K562 (cell line): ENCODE data around the gene E2F3. TPM values are rescaled to one million over a fixed set of nuclear protein-coding genes. Genes with fewer than 3 reads are reported as not detected.

Experiments
- ATAC-seq: fragments of 200-7000 bp; cut with Tn5 transposase; 3 replicates; pipeline ENCODE4 v1.9.1; 2020; ENCODE audit warnings: moderate library complexity
- BruUV-seq: library from RNA; stranded (reverse); fragments of 400-500 nt; replicated peaks from 2 replicates; lab custom pipeline; 2021; lab: Mats Ljungman, UMichigan
- CTCF ChIA-PET: fragments of 300-600 bp; formaldehyde crosslinking; extraction: SDS; loops from one replicate; lab custom pipeline; 2021; ENCODE audit warnings: low intra/inter-chr PET ratio; lab: Yijun Ruan, JAX
- POLR2A ChIA-PET: fragments of 300-600, 350-650 bp; sonication (Branson Sonifier 250); formaldehyde crosslinking; extraction: SDS; loops from one replicate; lab custom pipeline; 2021; ENCODE audit warnings: antibody characterized with exemption, inconsistent platforms; lab: Yijun Ruan, JAX
- DNase-seq, 4 experiments: peaks; one replicate each; pipeline versions ENCODE4 v3.0.0 to v3.0.0-alpha.2; 2011 to 2018; ENCODE audit warnings: low spot score in 3 of 4, mixed read lengths in 3 of 4; ENCODE audit errors: extremely low read depth in 1 of 4
- FAIRE-seq: peaks from 2 replicates; lab custom pipeline; 2011; peaks lifted over from hg19 to GRCh38; lab: Jason Lieb, UNC
- H2AFZ ChIP-seq: 2 replicates; pipeline ENCODE4 v1.6.0; 2011; ENCODE audit warnings: low read depth, low read length, control low read depth, inconsistent platforms
- H3K27ac ChIP-seq: fragments of 200-600 bp; 3 replicates; pipeline ENCODE4 v1.8.0; 2011; ENCODE audit warnings: low read depth, mild to moderate bottlenecking, control low read depth, inconsistent platforms, low read length, moderate library complexity, mixed read lengths; ENCODE audit errors: extremely low read depth
- H3K27me3 ChIP-seq, 2 experiments: fragments of 300-600 bp in 1 of 2; 2 replicates in 1 of 2; 3 replicates in 1 of 2; pipeline versions ENCODE4 v1.6.0 to v1.8.0; 2011; ENCODE audit warnings: inconsistent platforms in 2 of 2, low read length in 2 of 2, mild to moderate bottlenecking in 1 of 2, mixed read lengths in 1 of 2, moderate library complexity in 1 of 2; ENCODE audit not compliant: control insufficient read depth in 2 of 2, insufficient read depth in 2 of 2
- H3K36me3 ChIP-seq: fragments of 300-600 bp; 3 replicates; pipeline ENCODE4 v1.8.0; 2011; ENCODE audit warnings: mild to moderate bottlenecking, low read length, inconsistent platforms; ENCODE audit not compliant: control insufficient read depth, insufficient read depth
- H3K4me1 ChIP-seq, 2 experiments: fragments of 200-600 bp in 1 of 2; replicated peaks in 1 of 2; 2 replicates in 1 of 2; 3 replicates in 1 of 2; pipeline versions ENCODE4 v1.5.1 to v1.8.0; 2011; ENCODE audit warnings: inconsistent platforms in 2 of 2, low read length in 2 of 2, mild to moderate bottlenecking in 1 of 2, mixed read lengths in 1 of 2, moderate library complexity in 1 of 2; ENCODE audit not compliant: control insufficient read depth in 2 of 2, insufficient read depth in 2 of 2
- H3K4me2 ChIP-seq: 2 replicates; pipeline ENCODE4 v1.6.1; 2011; ENCODE audit warnings: low read length, control low read depth, inconsistent platforms, mixed read lengths; ENCODE audit not compliant: insufficient read depth
- H3K4me3 ChIP-seq: fragments of 200-600 bp; sonication (generic), shearing (Covaris generic); 2 replicates; pipeline ENCODE4 v1.5.1; 2016; ENCODE audit warnings: control low read depth, inconsistent platforms
- H3K79me2 ChIP-seq: fragments of 200-600 bp; 3 replicates; pipeline ENCODE4 v1.8.0; 2011; ENCODE audit warnings: low read length, inconsistent platforms; ENCODE audit not compliant: control insufficient read depth, insufficient read depth
- H3K9ac ChIP-seq, 2 experiments: 2 replicates each; pipeline versions ENCODE4 v1.6.0 to v1.6.1; 2011; ENCODE audit warnings: low read depth in 2 of 2, low read length in 2 of 2, control low read depth in 1 of 2, inconsistent platforms in 1 of 2, mild to moderate bottlenecking in 1 of 2, mixed read lengths in 1 of 2; ENCODE audit not compliant: insufficient read depth in 1 of 2
- H3K9me1 ChIP-seq: one replicate; pipeline ENCODE4 v1.6.0; 2011; ENCODE audit warnings: inconsistent platforms, mild to moderate bottlenecking, low read length, moderate library complexity; ENCODE audit not compliant: control insufficient read depth, insufficient read depth
- H3K9me3 ChIP-seq: replicated peaks from 2 replicates; pipeline ENCODE4 v1.5.1; 2011; ENCODE audit warnings: low read depth, low read length, inconsistent platforms; ENCODE audit not compliant: control insufficient read depth, insufficient read depth
- H4K20me1 ChIP-seq: replicated peaks from 2 replicates; pipeline ENCODE4 v1.6.1; 2011; ENCODE audit warnings: low read length, inconsistent platforms, mixed read lengths; ENCODE audit not compliant: control insufficient read depth, insufficient read depth
- CEBPG ChIP-seq, 3 experiments: fragments of 200-800 bp in 1 of 3; sonication (Bioruptor generic) in 1 of 3; sonication (generic) in 1 of 3; formaldehyde crosslinking in 1 of 3; IDR thresholded peaks in 2 of 3; conservative IDR thresholded peaks in 1 of 3; 2 replicates each; pipeline versions ENCODE4 v1.6.1 to v1.8.0; 2016 to 2022; ENCODE audit warnings: missing compliant biosample characterization in 2 of 3, missing genetic modification characterization in 2 of 3, mild to moderate bottlenecking in 1 of 3, missing genetic modification reagents in 1 of 3
- LCOR ChIP-seq: sonication (generic); formaldehyde crosslinking; IDR thresholded peaks from 2 replicates; pipeline ENCODE4 v1.8.0; 2022; ENCODE audit warnings: mild to moderate bottlenecking, missing genetic modification reagents
- TFAM ChIP-seq: fragments of 250-450 bp; sonication (Bioruptor Pico); conservative IDR thresholded peaks from 2 replicates; pipeline ENCODE4 v1.5.0; 2021; ENCODE audit warnings: mild to moderate bottlenecking, moderate library complexity
- ZNF551 ChIP-seq: fragments of 250-450 bp; sonication (Bioruptor Pico); IDR thresholded peaks from 2 replicates; pipeline ENCODE4 v1.5.0; 2021; ENCODE audit warnings: mild to moderate bottlenecking, moderate library complexity
- ZNF75A ChIP-seq: fragments of 450-650 bp; formaldehyde crosslinking; IDR thresholded peaks from 2 replicates; pipeline ENCODE4 v1.4.0; 2020; ENCODE audit warnings: mild to moderate bottlenecking
- WGBS: fragments of 100-300 bp; shearing (Covaris generic); methylation state at CpG from one replicate; pipeline ENCODE4 v1.1.6; 2016; ENCODE audit warnings: low coverage, mixed read lengths; ENCODE audit not compliant: insufficient coverage; ENCODE audit errors: missing lambda C conversion rate; 5-methylcytosine and 5-hydroxymethylcytosine counted together
- in situ Hi-C: fragments of 300-500 bp; cut with MboI; formaldehyde crosslinking; loops from 4 replicates; pipeline ENCODE4 v1.15.0; 2018; ENCODE audit warnings: inconsistent platforms, mixed read lengths
- intact Hi-C: fragments of 100-400 bp; cut with micrococcal nuclease; formaldehyde crosslinking; loops from 2 replicates; pipeline ENCODE4 v1.14.2; 2022
- polyA plus RNA-seq, 8 experiments: library from polyadenylated mRNA; depleted of rRNA in 4 of 8; stranded (reverse) in 5 of 8; unstranded in 3 of 8; fragments of >200 nt; fragmentation: Nextera tagmentation in 2 of 8; fragmentation: Illumina TruSeq in 1 of 8; extraction: Ambion mirVana in 2 of 8; extraction: Trizol in 1 of 8; gene quantifications; 2 replicates each; pipeline versions ENCODE4 v1.2.1 to v1.2.3, GENCODE V29; 2011 to 2014; ENCODE audit warnings: inconsistent platforms in 1 of 8, missing spikeins in 1 of 8
- total RNA-seq, 7 experiments: library from RNA; depleted of rRNA in 6 of 7; stranded (reverse); fragments of >200 nt in 6 of 7; fragmentation: Illumina TruSeq in 2 of 7; extraction: Trizol in 2 of 7; gene quantifications; 2 replicates each; pipeline versions ENCODE4 v1.2.1 to v1.2.3, GENCODE V29; 2011 to 2021; ENCODE audit warnings: low replicate concordance in 1 of 7
- TF ChIP-seq, protein P1 (sequence below): fragments of 450-650 bp; formaldehyde crosslinking; conservative IDR thresholded peaks from 2 replicates; pipeline ENCODE4 v1.4.0; 2022; ENCODE audit warnings: mild to moderate bottlenecking, missing genetic modification characterization
- TF ChIP-seq, protein P2 (sequence below): fragments of 450-650 bp; IDR thresholded peaks from 2 replicates; pipeline ENCODE4 v1.6.1; 2017; ENCODE audit warnings: antibody characterized with exemption, mild to moderate bottlenecking
- TF ChIP-seq, protein P3 (sequence below): sonication (generic); formaldehyde crosslinking; IDR thresholded peaks from 2 replicates; pipeline ENCODE4 v1.8.1; 2023; ENCODE audit warnings: mild to moderate bottlenecking, missing genetic modification reagents
- TF ChIP-seq, protein P4 (sequence below): fragments of 250-450 bp; sonication (Bioruptor Pico); IDR thresholded peaks from 2 replicates; pipeline ENCODE4 v1.5.0; 2022; ENCODE audit warnings: mild to moderate bottlenecking

Gene E2F3
- total and polyA plus RNA-seq, 9 of the 15 experiments (the other 6 are each of a cell fraction or from before 2014, with no cell fraction given): 11.1 to 44.7 (median 27.2) TPM

DNA sequence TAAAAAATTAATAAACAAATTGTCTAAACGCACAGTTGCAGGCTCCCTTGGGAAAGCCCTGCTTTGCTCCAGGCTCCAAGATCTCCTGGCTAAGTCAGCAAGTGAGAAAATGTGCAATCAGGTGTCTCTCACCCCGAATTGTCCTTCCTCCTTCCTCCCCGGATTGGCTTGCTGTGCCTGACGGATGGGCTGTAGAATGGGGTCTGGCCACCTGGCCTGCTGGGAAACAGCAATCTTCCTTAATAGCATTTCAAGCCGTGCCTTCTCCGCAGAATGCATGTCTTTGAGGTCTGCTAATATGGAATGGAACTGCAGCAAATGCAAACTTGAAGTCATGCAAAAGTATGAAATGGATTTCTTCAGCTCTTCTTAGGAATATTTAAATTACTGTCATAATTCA, 88.9 kb downstream of the E2F3 start:
- Histone ChIP-seq H3K79me2 (peaks cover 10% of the 10 kb centered on the region; the same call in 2 of the 3 replicates), H3K4me1 (no peaks in the 10 kb centered on the region; a peak in 1 of 5 replicates), H3K27ac (no peak overlapping the region), H4K20me1 (no peaks in the 10 kb centered on the region), H2AFZ (no peak overlapping the region), H3K4me3 (no peak overlapping the region), H3K9me3 (no peaks in the 10 kb centered on the region), H3K36me3 (peaks cover 73% of the 10 kb centered on the region), H3K27me3 (no peaks in the 10 kb centered on the region), H3K9ac (no peak overlapping the region), H3K4me2 (no peak overlapping the region), H3K9me1 (no peaks in the 10 kb centered on the region)
- FAIRE-seq: no peak
- ChIA-PET POLR2A (interaction anchor here (0.6 to 0.7 kb wide), 2 partner anchors 22 to 276 kb away, joined by 3 read pairs; no protein-coding TSS in a partner anchor), CTCF (no interaction called here)
- 92% methylated on average over 6 of the region's 6 CpGs for WGBS
- no peak for DNase-seq
- intact Hi-C loops: no loop called here
- ATAC-seq: no peak
- BruUV-seq: no TSS peak
- in situ Hi-C loops: no loop called here
- TF ChIP-seq, protein P1, sequence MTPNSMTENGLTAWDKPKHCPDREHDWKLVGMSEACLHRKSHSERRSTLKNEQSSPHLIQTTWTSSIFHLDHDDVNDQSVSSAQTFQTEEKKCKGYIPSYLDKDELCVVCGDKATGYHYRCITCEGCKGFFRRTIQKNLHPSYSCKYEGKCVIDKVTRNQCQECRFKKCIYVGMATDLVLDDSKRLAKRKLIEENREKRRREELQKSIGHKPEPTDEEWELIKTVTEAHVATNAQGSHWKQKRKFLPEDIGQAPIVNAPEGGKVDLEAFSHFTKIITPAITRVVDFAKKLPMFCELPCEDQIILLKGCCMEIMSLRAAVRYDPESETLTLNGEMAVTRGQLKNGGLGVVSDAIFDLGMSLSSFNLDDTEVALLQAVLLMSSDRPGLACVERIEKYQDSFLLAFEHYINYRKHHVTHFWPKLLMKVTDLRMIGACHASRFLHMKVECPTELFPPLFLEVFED (CRISPR knock-in tag): no peak
- TF ChIP-seq ZNF551 (CRISPR knock-in tag): no peak
- TF ChIP-seq, protein P2, sequence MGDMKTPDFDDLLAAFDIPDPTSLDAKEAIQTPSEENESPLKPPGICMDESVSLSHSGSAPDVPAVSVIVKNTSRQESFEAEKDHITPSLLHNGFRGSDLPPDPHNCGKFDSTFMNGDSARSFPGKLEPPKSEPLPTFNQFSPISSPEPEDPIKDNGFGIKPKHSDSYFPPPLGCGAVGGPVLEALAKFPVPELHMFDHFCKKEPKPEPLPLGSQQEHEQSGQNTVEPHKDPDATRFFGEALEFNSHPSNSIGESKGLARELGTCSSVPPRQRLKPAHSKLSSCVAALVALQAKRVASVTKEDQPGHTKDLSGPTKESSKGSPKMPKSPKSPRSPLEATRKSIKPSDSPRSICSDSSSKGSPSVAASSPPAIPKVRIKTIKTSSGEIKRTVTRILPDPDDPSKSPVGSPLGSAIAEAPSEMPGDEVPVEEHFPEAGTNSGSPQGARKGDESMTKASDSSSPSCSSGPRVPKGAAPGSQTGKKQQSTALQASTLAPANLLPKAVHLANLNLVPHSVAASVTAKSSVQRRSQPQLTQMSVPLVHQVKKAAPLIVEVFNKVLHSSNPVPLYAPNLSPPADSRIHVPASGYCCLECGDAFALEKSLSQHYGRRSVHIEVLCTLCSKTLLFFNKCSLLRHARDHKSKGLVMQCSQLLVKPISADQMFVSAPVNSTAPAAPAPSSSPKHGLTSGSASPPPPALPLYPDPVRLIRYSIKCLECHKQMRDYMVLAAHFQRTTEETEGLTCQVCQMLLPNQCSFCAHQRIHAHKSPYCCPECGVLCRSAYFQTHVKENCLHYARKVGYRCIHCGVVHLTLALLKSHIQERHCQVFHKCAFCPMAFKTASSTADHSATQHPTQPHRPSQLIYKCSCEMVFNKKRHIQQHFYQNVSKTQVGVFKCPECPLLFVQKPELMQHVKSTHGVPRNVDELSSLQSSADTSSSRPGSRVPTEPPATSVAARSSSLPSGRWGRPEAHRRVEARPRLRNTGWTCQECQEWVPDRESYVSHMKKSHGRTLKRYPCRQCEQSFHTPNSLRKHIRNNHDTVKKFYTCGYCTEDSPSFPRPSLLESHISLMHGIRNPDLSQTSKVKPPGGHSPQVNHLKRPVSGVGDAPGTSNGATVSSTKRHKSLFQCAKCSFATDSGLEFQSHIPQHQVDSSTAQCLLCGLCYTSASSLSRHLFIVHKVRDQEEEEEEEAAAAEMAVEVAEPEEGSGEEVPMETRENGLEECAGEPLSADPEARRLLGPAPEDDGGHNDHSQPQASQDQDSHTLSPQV: no peak
- TF ChIP-seq, protein P3, sequence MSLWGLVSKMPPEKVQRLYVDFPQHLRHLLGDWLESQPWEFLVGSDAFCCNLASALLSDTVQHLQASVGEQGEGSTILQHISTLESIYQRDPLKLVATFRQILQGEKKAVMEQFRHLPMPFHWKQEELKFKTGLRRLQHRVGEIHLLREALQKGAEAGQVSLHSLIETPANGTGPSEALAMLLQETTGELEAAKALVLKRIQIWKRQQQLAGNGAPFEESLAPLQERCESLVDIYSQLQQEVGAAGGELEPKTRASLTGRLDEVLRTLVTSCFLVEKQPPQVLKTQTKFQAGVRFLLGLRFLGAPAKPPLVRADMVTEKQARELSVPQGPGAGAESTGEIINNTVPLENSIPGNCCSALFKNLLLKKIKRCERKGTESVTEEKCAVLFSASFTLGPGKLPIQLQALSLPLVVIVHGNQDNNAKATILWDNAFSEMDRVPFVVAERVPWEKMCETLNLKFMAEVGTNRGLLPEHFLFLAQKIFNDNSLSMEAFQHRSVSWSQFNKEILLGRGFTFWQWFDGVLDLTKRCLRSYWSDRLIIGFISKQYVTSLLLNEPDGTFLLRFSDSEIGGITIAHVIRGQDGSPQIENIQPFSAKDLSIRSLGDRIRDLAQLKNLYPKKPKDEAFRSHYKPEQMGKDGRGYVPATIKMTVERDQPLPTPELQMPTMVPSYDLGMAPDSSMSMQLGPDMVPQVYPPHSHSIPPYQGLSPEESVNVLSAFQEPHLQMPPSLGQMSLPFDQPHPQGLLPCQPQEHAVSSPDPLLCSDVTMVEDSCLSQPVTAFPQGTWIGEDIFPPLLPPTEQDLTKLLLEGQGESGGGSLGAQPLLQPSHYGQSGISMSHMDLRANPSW (CRISPR knock-in tag): no peak
- no peak for TF ChIP-seq TFAM
- TF ChIP-seq, protein P4, sequence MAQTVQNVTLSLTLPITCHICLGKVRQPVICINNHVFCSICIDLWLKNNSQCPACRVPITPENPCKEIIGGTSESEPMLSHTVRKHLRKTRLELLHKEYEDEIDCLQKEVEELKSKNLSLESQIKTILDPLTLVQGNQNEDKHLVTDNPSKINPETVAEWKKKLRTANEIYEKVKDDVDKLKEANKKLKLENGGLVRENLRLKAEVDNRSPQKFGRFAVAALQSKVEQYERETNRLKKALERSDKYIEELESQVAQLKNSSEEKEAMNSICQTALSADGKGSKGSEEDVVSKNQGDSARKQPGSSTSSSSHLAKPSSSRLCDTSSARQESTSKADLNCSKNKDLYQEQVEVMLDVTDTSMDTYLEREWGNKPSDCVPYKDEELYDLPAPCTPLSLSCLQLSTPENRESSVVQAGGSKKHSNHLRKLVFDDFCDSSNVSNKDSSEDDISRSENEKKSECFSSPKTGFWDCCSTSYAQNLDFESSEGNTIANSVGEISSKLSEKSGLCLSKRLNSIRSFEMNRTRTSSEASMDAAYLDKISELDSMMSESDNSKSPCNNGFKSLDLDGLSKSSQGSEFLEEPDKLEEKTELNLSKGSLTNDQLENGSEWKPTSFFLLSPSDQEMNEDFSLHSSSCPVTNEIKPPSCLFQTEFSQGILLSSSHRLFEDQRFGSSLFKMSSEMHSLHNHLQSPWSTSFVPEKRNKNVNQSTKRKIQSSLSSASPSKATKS: no peak
- no peak for TF ChIP-seq LCOR (CRISPR knock-in tag)
- no peak for TF ChIP-seq ZNF75A
- no peak for TF ChIP-seq CEBPG (CRISPR knock-in tag; IDR thresholded peaks at IDR 0.05)
- TF ChIP-seq CEBPG (tag; conservative IDR thresholded peaks at IDR 0.05 in 1 of 2, IDR thresholded peaks at IDR 0.05 in 1 of 2): no peak
